Cerebellar cortex (tissue), 1 donor: ENCODE results near the gene RNU6-9.
A peak's percentile ranks its signal among the peaks of the same experiment; 100 is the strongest.
"Not testable (repeated sequence)": the region's sequence is repeated elsewhere in the genome, so short reads cannot be mapped to it uniquely, and the experiment has no call there.

ENCODE experiments used
- DNase-seq: peaks from one replicate; pipeline ENCODE4 v3.0.0-alpha.2; 2015; ENCODE audit warnings: low spot score

The RNU6-9 gene

DNA sequence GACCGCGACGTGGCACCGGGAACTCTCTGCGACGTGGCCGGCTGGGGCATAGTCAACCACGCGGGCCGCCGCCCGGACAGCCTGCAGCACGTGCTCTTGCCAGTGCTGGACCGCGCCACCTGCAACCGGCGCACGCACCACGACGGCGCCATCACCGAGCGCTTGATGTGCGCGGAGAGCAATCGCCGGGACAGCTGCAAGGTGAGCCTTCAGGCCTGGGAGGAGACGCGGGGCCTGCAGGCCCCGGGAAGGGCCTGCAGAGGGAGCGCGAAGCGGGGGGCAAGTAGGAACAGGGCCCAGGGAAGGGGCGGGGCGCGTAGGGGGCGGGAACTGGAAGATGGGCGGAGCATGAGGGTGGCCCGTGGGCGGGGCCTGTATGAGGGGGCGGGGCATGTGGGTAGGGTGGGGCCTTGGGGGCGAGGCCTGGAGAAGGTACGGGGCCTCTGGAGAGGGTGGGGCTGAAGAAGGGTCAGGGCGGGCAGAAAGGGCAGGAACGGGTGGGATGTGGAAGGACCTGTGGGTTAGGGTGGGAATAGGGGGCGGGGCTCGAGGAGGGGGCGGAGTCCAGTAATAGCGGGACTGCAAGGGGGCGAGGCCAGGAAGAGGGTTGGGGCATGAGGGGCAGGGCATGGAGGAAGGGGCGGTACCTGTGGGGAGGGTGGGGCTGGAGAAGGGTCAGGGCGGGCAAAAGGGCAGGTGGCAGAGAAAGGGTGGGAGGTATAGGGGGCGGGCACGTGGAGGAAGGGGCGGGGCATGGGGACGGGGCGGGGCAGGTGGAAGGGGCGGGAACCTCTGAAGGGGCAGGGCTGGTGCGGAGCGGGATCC lies 31.3 kb upstream of the RNU6-9 start:
- no peak for DNase-seq

GRCh38 chr19:862581-863314 lies 30.5 kb upstream of the RNU6-9 start:
- no peak for DNase-seq

DNA sequence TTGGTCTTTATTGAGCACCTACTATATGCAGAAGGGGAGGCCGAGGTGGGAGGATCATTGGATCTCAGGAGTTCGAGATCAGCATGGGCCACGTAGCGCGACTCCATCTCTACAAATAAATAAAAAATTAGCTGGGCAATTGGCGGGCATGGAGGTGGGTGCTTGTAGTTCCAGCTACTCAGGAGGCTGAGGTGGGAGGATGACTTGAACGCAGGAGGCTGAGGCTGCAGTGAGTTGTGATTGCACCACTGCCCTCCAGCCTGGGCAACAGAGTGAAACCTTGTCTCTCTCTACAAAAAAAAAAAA lies 30.0 kb upstream of the RNU6-9 start:
- DNase-seq: no peak

DNA sequence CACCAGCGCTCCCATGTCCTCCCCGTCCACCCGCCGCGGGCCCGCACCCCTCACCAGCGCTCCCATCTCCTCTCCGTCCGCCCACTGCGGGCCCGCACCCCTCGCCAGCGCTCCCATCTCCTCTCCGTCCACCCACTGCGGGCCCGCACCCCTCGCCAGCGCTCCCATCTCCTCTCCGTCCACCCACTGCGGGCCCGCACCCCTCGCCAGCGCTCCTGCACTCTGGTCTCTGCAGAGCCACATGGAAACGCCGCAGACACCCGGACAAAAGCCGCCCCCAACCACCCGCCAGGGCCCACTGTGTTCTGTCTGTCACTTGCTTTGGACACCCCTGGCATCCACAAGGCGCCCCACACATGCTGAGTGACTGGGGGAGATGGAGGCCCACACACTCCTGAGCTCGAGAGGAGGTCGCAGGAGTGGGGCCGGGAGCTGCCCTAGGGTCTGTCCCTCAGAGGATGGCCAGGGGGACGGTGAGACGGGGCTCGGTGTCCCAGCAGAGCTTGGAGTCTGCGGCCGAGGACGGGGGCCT lies 26.4 kb upstream of the RNU6-9 start:
- no peak for DNase-seq

DNA sequence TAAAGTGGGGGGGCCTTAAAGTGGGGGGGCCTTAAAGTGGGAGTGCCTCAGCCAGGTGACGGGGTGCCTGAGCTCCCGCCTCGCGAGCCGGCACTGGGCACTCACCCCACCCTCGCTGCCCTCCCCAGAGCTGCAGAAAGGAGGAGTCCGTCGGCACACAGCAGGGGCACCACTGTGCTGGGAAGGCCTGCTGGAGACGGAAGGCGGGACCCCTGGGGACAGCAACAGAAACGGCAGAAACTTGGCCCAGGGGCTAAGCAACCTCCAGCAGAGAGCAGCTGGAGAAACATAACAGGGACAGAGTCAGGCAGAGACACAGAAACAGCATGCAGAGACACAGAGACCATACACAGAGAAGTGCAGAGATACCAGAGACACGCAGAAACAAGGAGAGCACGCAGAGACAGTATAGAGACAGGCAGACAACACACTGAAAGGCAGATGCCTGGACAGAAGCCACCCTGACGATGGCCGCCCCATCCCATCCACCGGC lies 25.9 kb upstream of the RNU6-9 start:
- no peak for DNase-seq

DNA sequence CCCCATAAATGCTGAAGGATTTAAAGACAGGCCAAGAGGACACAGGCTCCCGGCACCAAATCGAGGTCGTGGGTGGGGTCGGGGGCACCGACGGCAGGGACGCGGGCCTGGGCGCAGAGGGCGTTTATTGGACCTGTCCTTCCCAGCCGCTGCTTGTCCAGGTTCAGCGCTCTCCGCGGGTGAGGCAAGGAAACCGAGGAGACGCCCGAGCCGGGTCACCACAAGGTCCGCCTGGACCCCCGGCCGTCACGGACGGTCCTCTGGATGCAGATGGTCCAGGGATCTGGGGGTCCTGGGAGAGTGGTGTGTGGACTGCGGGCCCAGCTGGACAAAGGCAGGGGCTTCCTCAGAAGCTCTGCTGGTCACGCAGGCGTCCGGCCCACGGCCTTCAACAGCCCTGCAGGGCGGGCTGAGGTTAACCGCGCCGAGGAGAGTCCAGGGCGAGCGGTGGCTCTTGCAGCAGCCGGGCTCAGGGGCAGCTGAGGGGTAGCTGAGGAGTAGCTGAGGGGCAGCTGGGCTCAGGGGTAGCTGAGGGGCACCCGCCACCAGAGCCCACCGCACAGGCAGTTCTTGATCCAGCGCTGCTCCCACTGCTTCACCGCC lies 25.3 kb upstream of the RNU6-9 start:
- no peak for DNase-seq

- no peak for DNase-seq
These were observed 24.6 kb upstream of the RNU6-9 start for GRCh38 chr19:868458-869244.

GRCh38 chr19:869245-870177 lies 23.8 kb upstream of the RNU6-9 start:
- DNase-seq: peak; percentile 50

- DNase-seq: no peak
These were observed 23.0 kb upstream of the RNU6-9 start for GRCh38 chr19:870314-870713.

DNA sequence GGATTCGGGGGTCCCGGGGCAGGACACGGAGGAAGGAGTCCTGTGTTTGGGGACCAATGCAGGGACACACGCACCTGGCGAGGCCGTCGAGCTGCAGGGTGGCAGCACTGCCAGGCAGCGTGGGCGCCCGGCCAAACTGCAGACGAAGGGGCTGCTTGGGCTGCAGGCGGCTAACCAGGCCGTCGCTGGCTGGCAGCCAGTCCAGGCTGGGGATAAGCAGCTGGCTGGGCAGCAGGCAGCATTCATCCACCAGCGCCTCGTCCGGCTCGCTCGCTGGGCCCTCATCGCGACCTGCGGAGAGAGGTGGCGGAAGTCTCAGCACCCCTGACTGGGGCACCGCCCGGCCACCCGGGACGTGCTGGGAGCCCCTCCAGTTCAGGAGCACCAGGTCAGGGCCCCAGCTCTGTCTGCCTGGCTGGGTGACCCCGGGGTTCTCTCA lies 22.3 kb upstream of the RNU6-9 start:
- DNase-seq: no peak

DNA sequence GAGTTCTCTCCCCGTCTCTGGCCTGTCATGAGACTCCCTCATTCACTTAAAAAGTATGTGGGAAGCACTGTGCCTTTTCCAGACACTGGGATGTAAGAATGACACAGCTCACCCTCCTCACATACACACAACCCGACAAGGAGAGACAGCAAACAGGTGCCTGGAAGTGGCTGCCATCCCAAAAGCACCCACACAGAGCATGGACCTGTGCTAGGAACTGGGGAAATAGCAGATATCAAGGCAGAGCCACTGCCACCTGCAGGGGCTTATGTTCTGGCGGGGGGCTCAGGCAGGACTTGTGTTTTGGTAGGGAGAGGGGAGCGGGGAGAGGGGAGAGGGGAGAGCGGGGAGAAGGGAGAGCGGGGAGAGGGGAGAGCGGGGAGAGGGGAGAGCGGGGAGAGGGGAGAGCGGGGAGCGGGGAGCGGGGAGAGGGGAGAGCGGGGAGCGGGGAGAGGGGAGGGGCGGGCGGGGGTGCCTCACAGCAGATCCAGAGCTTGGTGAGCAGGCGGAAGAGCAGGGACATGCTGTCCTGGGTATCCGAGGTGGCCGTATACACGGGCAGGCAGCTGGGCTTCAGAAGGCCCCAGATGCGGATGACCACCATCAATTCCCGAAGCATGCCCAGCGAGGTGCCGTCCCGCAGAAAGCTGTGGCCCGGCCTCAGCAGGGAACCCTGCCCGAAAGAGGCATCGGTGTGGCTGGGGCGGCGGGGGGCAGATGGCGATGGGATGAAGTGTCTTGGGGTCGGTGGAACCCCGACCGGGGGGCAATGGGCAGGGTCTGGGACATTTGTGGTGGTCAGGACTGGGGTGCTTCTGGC lies 21.6 kb upstream of the RNU6-9 start:
- DNase-seq: peak; percentile 59

- peak; percentile 44 for DNase-seq
These were observed 20.9 kb upstream of the RNU6-9 start for GRCh38 chr19:872266-872951.

GRCh38 chr19:873084-873483 lies 20.2 kb upstream of the RNU6-9 start:
- DNase-seq: no peak

DNA sequence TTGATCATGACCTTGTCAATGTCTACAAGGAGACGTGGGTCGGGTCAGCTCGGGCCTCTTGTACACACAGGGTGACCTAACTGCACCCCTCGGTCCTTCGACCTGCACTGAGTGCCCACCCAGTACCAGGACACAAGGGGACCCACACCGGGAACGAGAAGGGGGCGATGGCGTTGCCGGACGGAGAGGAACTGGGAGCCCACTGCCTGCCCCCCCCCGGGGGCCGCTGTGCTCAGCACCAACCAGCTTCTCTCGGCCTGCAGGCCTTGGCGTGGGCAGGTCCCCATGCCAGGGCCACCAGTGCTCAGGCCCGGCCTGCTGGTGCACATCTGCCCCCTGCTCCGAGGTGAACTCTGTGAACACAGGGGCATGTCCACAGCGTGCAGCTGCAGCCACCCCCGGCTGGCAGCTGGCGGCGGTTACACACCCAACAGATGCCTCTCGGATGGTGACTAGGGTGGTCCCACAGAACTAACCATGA lies 19.7 kb upstream of the RNU6-9 start:
- no peak for DNase-seq

- no peak for DNase-seq
These were observed 17.9 kb upstream of the RNU6-9 start for GRCh38 chr19:875265-875879.

- DNase-seq: no peak
These were observed 17.2 kb upstream of the RNU6-9 start for GRCh38 chr19:876089-876488.

GRCh38 chr19:876780-877314 lies 16.4 kb upstream of the RNU6-9 start:
- no peak for DNase-seq

DNA sequence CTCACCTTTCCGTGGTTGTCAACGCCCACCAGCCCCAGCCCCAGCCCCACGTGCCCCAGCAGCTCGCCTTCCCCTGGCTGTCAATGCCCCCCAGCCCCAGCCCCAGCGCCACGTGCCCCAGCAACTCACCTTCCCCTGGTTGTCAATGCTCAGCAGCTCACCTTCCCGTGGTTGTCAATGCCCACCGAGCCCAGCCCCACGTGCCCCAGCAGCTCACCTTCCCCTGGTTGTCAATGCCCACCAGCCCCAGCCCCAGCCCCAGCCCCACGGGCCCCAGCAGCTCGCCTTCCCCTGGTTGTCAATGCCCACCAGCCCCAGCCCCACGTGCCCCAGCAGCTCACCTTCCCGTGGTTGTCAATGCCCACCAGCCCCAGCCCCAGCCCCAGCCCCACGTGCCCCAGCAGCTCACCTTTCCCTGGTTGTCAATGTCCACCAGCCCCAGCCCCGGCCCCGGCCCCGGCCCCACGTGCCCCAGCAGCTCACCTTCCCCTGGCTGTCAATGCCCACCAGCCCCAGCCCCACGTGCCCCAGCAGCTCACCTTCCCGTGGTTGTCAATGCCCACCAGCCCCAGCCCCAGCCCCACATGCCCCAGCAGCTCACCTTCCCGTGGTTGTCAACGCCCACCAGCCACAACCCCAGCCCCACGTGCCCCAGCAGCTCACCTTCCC lies 15.2 kb upstream of the RNU6-9 start:
- not testable (repeated sequence) for DNase-seq
